GM12891 (cell line): ENCODE data around the gene SDCCAG8.

ENCODE experiments used
- PAX5 ChIP-seq: IDR thresholded peaks from 2 replicates; pipeline ENCODE4 v1.6.1; 2011; ENCODE audit warnings: low read length, moderate library complexity, mild to moderate bottlenecking; ENCODE audit not compliant: insufficient read depth, severe bottlenecking
- POLR2A ChIP-seq: IDR thresholded peaks from 2 replicates; pipeline ENCODE4 v1.6.1; 2011; ENCODE audit warnings: low read depth, low read length, control low read depth
- POLR2AphosphoS5 ChIP-seq: IDR thresholded peaks from 2 replicates; pipeline ENCODE4 v1.6.1; 2011; ENCODE audit warnings: low read depth, low read length, control low read depth
- SPI1 ChIP-seq: IDR thresholded peaks from 2 replicates; pipeline ENCODE4 v1.6.1; 2011; ENCODE audit warnings: low read depth, low read length, control low read depth
- TAF1 ChIP-seq: IDR thresholded peaks from 2 replicates; pipeline ENCODE4 v1.6.1; 2011; ENCODE audit warnings: low read depth, low read length, control low read depth

- TF ChIP-seq POLR2A (no peak), POLR2AphosphoS5 (no peak), TAF1 (no peak), SPI1 (no peak), PAX5 (no peak)
These were observed 21.9 kb upstream of the SDCCAG8 start for GRCh38 chr1:243233908-243234307.
